ENCODE measurements around the gene UROC1.

- TF ChIP-seq REL (CRISPR knock-in tag; conservative IDR thresholded peaks at IDR 0.05) (no peak), TARDBP (CRISPR knock-in tag; IDR thresholded peaks at IDR 0.05) (no peak), CBX2 (IDR thresholded peaks at IDR 0.05; ENCODE audit: low read depth, low read length) (no peak), CBX2 (CRISPR knock-in tag; IDR thresholded peaks at IDR 0.05; ENCODE audit: low read depth) (no peak), EZH2 (conservative IDR thresholded peaks at IDR 0.05; ENCODE audit: low read depth, low read length) (no peak), HNRNPLL (IDR thresholded peaks at IDR 0.05; ENCODE audit: low read depth, low read length, poor library complexity, severe bottlenecking) (no peak), MED1 (CRISPR knock-in tag; IDR thresholded peaks at IDR 0.05) (no peak), HOXA3 (CRISPR knock-in tag; IDR thresholded peaks at IDR 0.05) (no peak), SOX13 (IDR thresholded peaks at IDR 0.05) (no peak), SOX13 (CRISPR knock-in tag; conservative IDR thresholded peaks at IDR 0.05 in 1 of 2, IDR thresholded peaks at IDR 0.05 in 1 of 2) (no peak), SRSF4 (IDR thresholded peaks at IDR 0.05; ENCODE audit: low read depth, low read length, poor library complexity, severe bottlenecking) (no peak), ZFY (CRISPR knock-in tag; IDR thresholded peaks at IDR 0.05) (no peak)
Measured at GRCh38 chr3:126456211-126456610, 61.4 kb downstream of the UROC1 start.
